ENCODE measurements around the gene ZNF708.

DNA sequence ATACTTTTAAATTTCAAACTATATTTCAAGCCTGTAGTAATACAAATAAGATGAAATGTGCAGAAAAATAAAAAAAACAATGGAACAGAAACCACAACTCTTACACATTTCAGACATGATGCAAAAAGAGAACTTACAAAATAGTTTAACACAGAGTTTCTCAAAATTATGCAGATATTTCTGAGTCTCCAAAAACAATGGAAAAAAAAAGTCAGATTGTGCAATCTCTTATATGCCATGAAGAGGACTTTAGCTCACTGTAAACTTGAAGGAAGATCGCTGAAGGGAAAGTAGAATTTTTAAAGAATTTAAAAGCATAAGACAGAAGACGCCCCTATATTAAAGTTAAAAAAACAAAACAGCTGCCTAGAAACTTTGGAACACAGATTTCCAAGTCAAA lies 20.4 kb downstream of the ZNF708 start:
- TF ChIP-seq POLR2A (conservative IDR thresholded peaks at IDR 0.05) (no peak), NCOA2 (IDR thresholded peaks at IDR 0.05; ENCODE audit: partially characterized antibody in 2 of 2) (no peak), CHD1 (IDR thresholded peaks at IDR 0.05; ENCODE audit: low read length) (no peak), MTA3 (IDR thresholded peaks at IDR 0.05; ENCODE audit: borderline replicate concordance) (no peak), RFX5 (IDR thresholded peaks at IDR 0.05; ENCODE audit: low read depth, low read length) (no peak), EP300 (IDR thresholded peaks at IDR 0.05; ENCODE audit: low read length) (no peak), POLR3G (IDR thresholded peaks at IDR 0.05; ENCODE audit: extremely low read depth, insufficient read length, insufficient replicate concordance) (no peak), SNRNP70 (optimal IDR thresholded peaks at IDR 0.05; ENCODE audit: low read depth, low read length) (no peak), TAF1 (IDR thresholded peaks at IDR 0.05; ENCODE audit: control insufficient read depth, extremely low read depth, insufficient read depth, low read length, severe bottlenecking) (no peak)
- TF ChIP-seq, protein P1, sequence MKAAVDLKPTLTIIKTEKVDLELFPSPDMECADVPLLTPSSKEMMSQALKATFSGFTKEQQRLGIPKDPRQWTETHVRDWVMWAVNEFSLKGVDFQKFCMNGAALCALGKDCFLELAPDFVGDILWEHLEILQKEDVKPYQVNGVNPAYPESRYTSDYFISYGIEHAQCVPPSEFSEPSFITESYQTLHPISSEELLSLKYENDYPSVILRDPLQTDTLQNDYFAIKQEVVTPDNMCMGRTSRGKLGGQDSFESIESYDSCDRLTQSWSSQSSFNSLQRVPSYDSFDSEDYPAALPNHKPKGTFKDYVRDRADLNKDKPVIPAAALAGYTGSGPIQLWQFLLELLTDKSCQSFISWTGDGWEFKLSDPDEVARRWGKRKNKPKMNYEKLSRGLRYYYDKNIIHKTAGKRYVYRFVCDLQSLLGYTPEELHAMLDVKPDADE (conservative IDR thresholded peaks at IDR 0.05; ENCODE audit: control insufficient read depth, low read depth, low read length), result no peak
- TF ChIP-seq, protein P2, sequence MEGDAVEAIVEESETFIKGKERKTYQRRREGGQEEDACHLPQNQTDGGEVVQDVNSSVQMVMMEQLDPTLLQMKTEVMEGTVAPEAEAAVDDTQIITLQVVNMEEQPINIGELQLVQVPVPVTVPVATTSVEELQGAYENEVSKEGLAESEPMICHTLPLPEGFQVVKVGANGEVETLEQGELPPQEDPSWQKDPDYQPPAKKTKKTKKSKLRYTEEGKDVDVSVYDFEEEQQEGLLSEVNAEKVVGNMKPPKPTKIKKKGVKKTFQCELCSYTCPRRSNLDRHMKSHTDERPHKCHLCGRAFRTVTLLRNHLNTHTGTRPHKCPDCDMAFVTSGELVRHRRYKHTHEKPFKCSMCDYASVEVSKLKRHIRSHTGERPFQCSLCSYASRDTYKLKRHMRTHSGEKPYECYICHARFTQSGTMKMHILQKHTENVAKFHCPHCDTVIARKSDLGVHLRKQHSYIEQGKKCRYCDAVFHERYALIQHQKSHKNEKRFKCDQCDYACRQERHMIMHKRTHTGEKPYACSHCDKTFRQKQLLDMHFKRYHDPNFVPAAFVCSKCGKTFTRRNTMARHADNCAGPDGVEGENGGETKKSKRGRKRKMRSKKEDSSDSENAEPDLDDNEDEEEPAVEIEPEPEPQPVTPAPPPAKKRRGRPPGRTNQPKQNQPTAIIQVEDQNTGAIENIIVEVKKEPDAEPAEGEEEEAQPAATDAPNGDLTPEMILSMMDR (IDR thresholded peaks at IDR 0.05 in 2 of 3, conservative IDR thresholded peaks at IDR 0.05 in 1 of 3; ENCODE audit: insufficient read depth in 2 of 3, low read depth in 1 of 3, low read length in 3 of 3), result no peak
- TF ChIP-seq, protein P3, sequence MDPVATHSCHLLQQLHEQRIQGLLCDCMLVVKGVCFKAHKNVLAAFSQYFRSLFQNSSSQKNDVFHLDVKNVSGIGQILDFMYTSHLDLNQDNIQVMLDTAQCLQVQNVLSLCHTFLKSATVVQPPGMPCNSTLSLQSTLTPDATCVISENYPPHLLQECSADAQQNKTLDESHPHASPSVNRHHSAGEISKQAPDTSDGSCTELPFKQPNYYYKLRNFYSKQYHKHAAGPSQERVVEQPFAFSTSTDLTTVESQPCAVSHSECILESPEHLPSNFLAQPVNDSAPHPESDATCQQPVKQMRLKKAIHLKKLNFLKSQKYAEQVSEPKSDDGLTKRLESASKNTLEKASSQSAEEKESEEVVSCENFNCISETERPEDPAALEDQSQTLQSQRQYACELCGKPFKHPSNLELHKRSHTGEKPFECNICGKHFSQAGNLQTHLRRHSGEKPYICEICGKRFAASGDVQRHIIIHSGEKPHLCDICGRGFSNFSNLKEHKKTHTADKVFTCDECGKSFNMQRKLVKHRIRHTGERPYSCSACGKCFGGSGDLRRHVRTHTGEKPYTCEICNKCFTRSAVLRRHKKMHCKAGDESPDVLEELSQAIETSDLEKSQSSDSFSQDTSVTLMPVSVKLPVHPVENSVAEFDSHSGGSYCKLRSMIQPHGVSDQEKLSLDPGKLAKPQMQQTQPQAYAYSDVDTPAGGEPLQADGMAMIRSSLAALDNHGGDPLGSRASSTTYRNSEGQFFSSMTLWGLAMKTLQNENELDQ (CRISPR knock-in tag; IDR thresholded peaks at IDR 0.05; ENCODE audit: borderline replicate concordance), result no peak
- TF ChIP-seq, protein P4, sequence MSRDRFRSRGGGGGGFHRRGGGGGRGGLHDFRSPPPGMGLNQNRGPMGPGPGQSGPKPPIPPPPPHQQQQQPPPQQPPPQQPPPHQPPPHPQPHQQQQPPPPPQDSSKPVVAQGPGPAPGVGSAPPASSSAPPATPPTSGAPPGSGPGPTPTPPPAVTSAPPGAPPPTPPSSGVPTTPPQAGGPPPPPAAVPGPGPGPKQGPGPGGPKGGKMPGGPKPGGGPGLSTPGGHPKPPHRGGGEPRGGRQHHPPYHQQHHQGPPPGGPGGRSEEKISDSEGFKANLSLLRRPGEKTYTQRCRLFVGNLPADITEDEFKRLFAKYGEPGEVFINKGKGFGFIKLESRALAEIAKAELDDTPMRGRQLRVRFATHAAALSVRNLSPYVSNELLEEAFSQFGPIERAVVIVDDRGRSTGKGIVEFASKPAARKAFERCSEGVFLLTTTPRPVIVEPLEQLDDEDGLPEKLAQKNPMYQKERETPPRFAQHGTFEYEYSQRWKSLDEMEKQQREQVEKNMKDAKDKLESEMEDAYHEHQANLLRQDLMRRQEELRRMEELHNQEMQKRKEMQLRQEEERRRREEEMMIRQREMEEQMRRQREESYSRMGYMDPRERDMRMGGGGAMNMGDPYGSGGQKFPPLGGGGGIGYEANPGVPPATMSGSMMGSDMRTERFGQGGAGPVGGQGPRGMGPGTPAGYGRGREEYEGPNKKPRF (IDR thresholded peaks at IDR 0.05; ENCODE audit: low read depth, low read length), result no peak

Data from K562 (cell line).